GM18867 (cell line): Measurements from ENCODE around the gene GLS.
A peak's percentile ranks its signal among the peaks of the same experiment; 100 is the strongest.

ENCODE experiments used
- ATAC-seq: cut with Tn5 transposase; IDR thresholded peaks from one replicate; pipeline ENCODE4 v1.9.1; 2021; ENCODE audit warnings: mild to moderate bottlenecking, moderate library complexity; ENCODE audit not compliant: unreplicated experiment

The GLS gene

DNA sequence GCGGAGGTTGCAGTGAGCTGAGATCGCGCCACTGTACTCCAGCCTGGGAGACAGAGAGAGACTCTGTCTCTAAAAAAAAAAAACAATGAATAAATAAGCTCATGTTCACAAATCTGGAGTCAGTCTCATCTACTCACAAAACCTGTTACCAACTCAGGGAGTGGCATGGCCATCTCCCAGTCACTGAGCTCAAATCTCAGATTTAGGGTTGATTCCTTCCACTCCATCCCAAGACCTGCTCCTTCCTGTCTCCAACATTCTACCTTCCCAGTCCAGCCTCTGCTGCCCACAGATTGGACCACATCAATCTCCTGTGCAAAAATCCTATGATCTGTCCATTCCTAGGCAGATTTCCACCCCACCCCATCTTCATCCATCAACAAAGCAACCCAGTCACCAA, 131.7 kb downstream of the GLS start:
- no peak for ATAC-seq

DNA sequence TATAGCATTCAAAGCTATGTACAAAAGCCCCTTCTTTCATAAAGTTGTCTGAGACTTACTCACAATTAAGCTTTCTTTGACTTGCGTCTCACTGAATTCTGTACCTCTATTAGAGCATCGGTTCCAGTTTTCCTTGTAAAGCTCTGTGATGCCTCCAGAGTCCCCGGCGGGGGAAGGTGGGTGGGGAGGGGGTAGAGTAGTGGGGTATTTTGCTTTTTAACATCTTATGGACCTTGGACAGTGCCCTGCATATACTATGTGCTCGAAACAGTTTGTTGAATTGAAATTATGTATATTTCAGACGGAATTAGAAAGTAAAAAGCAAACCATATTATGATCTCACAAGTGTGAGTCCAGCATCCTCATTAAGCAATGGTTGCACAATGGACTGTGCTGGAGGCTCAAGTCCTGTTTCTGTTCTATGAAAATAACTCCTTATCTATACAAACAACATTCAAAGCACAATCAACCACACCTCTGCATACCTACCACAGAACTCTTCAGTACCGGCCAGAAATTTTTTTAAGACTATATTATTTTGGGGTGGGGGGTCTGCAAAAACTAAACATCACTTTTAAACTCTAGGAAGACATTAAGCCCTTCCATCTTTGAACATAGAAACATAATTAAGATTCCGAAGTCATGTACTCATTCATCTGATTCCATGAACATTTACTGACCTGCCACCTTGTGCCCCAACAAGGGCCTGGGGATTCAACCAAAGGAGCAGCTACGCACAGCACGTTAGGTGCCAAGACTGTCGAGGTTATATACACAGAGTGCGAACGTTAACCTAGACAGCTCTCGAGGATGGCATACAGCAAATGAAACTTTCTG, 132.4 kb downstream of the GLS start:
- ATAC-seq: peak; percentile 2

DNA sequence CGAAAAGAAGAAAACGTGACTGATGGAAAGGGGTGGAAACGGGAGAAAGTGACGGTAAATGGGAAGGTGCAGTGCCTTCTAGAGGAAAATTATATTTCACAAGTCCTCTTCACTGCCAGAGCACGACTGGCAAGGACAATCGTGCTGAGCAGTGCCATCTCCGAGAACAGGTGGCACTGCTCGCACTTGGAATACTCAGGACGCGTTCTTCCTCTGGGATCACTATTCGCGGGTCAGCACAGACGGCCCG, 133.0 kb downstream of the GLS start:
- no peak for ATAC-seq

DNA sequence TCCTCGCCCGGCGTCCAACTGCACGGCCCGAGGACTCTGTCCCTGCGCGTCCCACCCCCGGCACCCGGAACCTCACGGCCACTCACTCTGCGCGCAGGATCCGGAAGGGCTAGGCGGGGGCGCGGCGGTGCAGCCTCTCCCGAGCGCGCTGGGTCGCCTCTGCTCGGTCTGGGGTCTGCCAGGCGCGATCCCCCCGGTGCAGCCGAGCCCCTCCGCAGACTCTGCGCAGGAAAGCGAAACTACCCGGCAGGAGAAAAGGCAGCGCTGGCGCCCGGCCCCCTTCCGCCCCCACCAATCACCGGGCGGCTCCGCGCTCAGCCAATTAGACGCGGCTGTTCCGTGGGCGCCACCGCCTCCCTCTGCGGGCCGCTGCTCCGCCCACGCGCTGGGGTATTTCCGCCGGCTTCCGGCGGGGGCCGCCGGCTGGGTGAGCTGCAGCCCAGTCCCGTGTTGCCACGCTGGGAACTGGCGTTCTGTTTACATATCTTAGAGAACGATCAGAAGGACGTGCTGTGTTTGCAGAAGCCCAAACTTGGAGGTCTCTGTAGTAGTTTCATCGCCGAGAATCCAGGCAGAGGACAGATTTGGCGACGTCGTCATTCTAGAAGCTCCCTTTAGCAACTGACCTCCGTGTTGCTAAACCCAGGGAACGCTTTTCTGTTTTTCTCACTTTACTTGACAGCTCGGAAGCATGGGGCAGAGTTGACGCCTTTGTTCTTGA, 133.5 kb downstream of the GLS start, which contains the start of gene STAT1:
Gene STAT1, minus strand, starts transcription at position 240 of the 721 bp plus-strand sequence. CDS start 4,168 bp downstream, outside the sequence.
- peak; percentile 80 for ATAC-seq

GRCh38 chr2:191014653-191015020, 134.0 kb downstream of the GLS start:
- ATAC-seq: peak; percentile 3
